HepG2 (cell line): Measurements from ENCODE around the gene CSNK1G1. TPM values are rescaled to one million over a fixed set of nuclear protein-coding genes. Genes with fewer than 3 reads are reported as not detected.

ENCODE experiments used
- AGO2 ChIP-seq: fragments of 200-400 bp; formaldehyde crosslinking; optimal IDR thresholded peaks from 2 replicates; pipeline ENCODE3; 2017; ENCODE audit warnings: mild to moderate bottlenecking, low read depth, low read length, moderate library complexity
- AHR ChIP-seq: IDR thresholded peaks from 2 replicates; pipeline ENCODE4 v1.6.1; 2018; ENCODE audit warnings: missing genetic modification reagents, missing compliant biosample characterization
- CBX2 ChIP-seq, 2 experiments: fragments of 200-600 bp in 1 of 2; sonication (generic); formaldehyde crosslinking in 1 of 2; IDR thresholded peaks; 2 replicates each; pipeline versions ENCODE4 v1.7.0 to v1.8.1; 2018 to 2022; ENCODE audit warnings: low read depth in 2 of 2, low read length in 1 of 2, mild to moderate bottlenecking in 1 of 2, missing genetic modification reagents in 1 of 2
- CHCHD3 ChIP-seq: sonication (generic); formaldehyde crosslinking; IDR thresholded peaks from 2 replicates; pipeline ENCODE4 v1.8.0; 2022; ENCODE audit warnings: mild to moderate bottlenecking, missing genetic modification reagents, moderate library complexity
- ELF4 ChIP-seq: sonication (generic); formaldehyde crosslinking; IDR thresholded peaks from 2 replicates; pipeline ENCODE4 v1.5.0; 2020; ENCODE audit warnings: missing genetic modification reagents, mild to moderate bottlenecking, moderate library complexity, borderline replicate concordance
- FOXP1 ChIP-seq, 2 experiments: fragments of 450-650 bp in 1 of 2; IDR thresholded peaks; 2 replicates each; pipeline ENCODE4 v1.6.1; 2017 to 2018; ENCODE audit warnings: antibody characterized with exemption in 1 of 2
- HOMEZ ChIP-seq: IDR thresholded peaks from 2 replicates; pipeline ENCODE4 v1.6.1; 2016; ENCODE audit warnings: low read depth
- NFKBIZ ChIP-seq: IDR thresholded peaks from 2 replicates; pipeline ENCODE4 v1.6.1; 2018; ENCODE audit warnings: missing genetic modification reagents, missing compliant biosample characterization
- PHF21A ChIP-seq: sonication (generic); formaldehyde crosslinking; IDR thresholded peaks from 2 replicates; pipeline ENCODE4 v1.5.0; 2020; ENCODE audit warnings: mild to moderate bottlenecking, missing genetic modification reagents
- SNRNP70 ChIP-seq: fragments of 200-400 bp; formaldehyde crosslinking; IDR thresholded peaks from 2 replicates; pipeline ENCODE4 v1.6.1; 2017; ENCODE audit warnings: mild to moderate bottlenecking, low read depth, low read length, moderate library complexity
- SPEN ChIP-seq: sonication (generic); formaldehyde crosslinking; IDR thresholded peaks from 2 replicates; pipeline ENCODE4 v1.5.1; 2020; ENCODE audit warnings: low read depth, mild to moderate bottlenecking, missing genetic modification reagents
- ZBTB1 ChIP-seq: sonication (generic); formaldehyde crosslinking; IDR thresholded peaks from 2 replicates; pipeline ENCODE4 v1.4.0; 2020; ENCODE audit warnings: missing genetic modification reagents, borderline replicate concordance
- ZNF143 ChIP-seq: sonication (generic); formaldehyde crosslinking; IDR thresholded peaks from 2 replicates; pipeline ENCODE4 v1.4.0; 2020; ENCODE audit warnings: missing genetic modification reagents
- ZNF180 ChIP-seq: sonication (generic); formaldehyde crosslinking; IDR thresholded peaks from 2 replicates; pipeline ENCODE4 v1.4.0; 2020; ENCODE audit warnings: low read depth, missing genetic modification reagents, borderline replicate concordance
- ZNF225 ChIP-seq: sonication (generic); formaldehyde crosslinking; IDR thresholded peaks from 2 replicates; pipeline ENCODE4 v1.4.0; 2020; ENCODE audit warnings: mild to moderate bottlenecking, missing genetic modification reagents
- ZNF33A ChIP-seq: sonication (generic); formaldehyde crosslinking; IDR thresholded peaks from 2 replicates; pipeline ENCODE4 v1.5.1; 2020; ENCODE audit warnings: missing genetic modification reagents, mild to moderate bottlenecking, moderate library complexity, borderline replicate concordance
- ZNF558 ChIP-seq: sonication (generic); formaldehyde crosslinking; IDR thresholded peaks from 2 replicates; pipeline ENCODE4 v1.9.0; 2022; ENCODE audit warnings: mild to moderate bottlenecking, missing genetic modification reagents, borderline replicate concordance
- ZNF710 ChIP-seq: sonication (generic); formaldehyde crosslinking; IDR thresholded peaks from 2 replicates; pipeline ENCODE4 v1.5.0; 2020; ENCODE audit warnings: mild to moderate bottlenecking, missing genetic modification reagents, borderline replicate concordance
- polyA plus RNA-seq, 8 experiments: library from polyadenylated mRNA; depleted of rRNA in 3 of 8; stranded (reverse) in 7 of 8; unstranded in 1 of 8; fragments of >200 nt; fragmentation: Illumina TruSeq in 4 of 8; extraction: Trizol in 4 of 8; gene quantifications; 2 replicates each; pipeline versions ENCODE4 v1.2.1 to v1.2.3, GENCODE V29; 2011 to 2016; ENCODE audit warnings: low read depth in 4 of 8, missing spikeins in 1 of 8, mixed read lengths in 1 of 8; ENCODE audit not compliant: insufficient read depth in 1 of 8
- total RNA-seq, 5 experiments: library from RNA; depleted of rRNA; stranded (reverse); fragments of >200 nt; fragmentation: Illumina TruSeq; extraction: Trizol; gene quantifications; 2 replicates each; pipeline ENCODE4 v1.2.3, GENCODE V29; 2016; ENCODE audit warnings: low read depth in 1 of 5
- TF ChIP-seq, protein P1 (sequence below): sonication (generic); formaldehyde crosslinking; IDR thresholded peaks from 2 replicates; pipeline ENCODE4 v1.5.1; 2020; ENCODE audit warnings: mild to moderate bottlenecking, moderate library complexity, missing genetic modification reagents
- TF ChIP-seq, protein P2 (sequence below): sonication (generic); formaldehyde crosslinking; IDR thresholded peaks from 2 replicates; pipeline ENCODE4 v1.4.0; 2020; ENCODE audit warnings: missing genetic modification reagents
- TF ChIP-seq, protein P3 (sequence below): sonication (generic); formaldehyde crosslinking; IDR thresholded peaks from 2 replicates; pipeline ENCODE4 v1.9.0; 2022; ENCODE audit warnings: missing genetic modification reagents, mild to moderate bottlenecking, borderline replicate concordance

The CSNK1G1 gene
- total and polyA plus RNA-seq, 2 of the 13 experiments (the other 11 are each of a cell fraction or from before 2014, with no cell fraction given), result 8.5 to 12.6 TPM

- TF ChIP-seq ZNF180 (CRISPR knock-in tag), result no peak
- TF ChIP-seq, protein P1, sequence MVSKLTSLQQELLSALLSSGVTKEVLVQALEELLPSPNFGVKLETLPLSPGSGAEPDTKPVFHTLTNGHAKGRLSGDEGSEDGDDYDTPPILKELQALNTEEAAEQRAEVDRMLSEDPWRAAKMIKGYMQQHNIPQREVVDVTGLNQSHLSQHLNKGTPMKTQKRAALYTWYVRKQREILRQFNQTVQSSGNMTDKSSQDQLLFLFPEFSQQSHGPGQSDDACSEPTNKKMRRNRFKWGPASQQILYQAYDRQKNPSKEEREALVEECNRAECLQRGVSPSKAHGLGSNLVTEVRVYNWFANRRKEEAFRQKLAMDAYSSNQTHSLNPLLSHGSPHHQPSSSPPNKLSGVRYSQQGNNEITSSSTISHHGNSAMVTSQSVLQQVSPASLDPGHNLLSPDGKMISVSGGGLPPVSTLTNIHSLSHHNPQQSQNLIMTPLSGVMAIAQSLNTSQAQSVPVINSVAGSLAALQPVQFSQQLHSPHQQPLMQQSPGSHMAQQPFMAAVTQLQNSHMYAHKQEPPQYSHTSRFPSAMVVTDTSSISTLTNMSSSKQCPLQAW (CRISPR knock-in tag), result no peak
- no peak for TF ChIP-seq HOMEZ (CRISPR knock-in tag)
- no peak for TF ChIP-seq CHCHD3 (CRISPR knock-in tag)
- TF ChIP-seq PHF21A (CRISPR knock-in tag), result peak; percentile 73
- no peak for TF ChIP-seq NFKBIZ
- TF ChIP-seq FOXP1 (IDR thresholded peaks at IDR 0.05), result no peak
- TF ChIP-seq FOXP1 (CRISPR knock-in tag; IDR thresholded peaks at IDR 0.05), result peak; percentile 23; the same call in 1 of the 2 replicates
- TF ChIP-seq ZNF225 (CRISPR knock-in tag), result no peak
- TF ChIP-seq ZNF33A, result no peak
- TF ChIP-seq SPEN (CRISPR knock-in tag), result no peak
- no peak for TF ChIP-seq ELF4 (CRISPR knock-in tag)
- TF ChIP-seq CBX2 (IDR thresholded peaks at IDR 0.05; ENCODE audit: low read depth, low read length), result no peak
- TF ChIP-seq CBX2 (CRISPR knock-in tag; IDR thresholded peaks at IDR 0.05; ENCODE audit: low read depth), result no peak
- TF ChIP-seq ZNF558 (CRISPR knock-in tag), result 0 out of 2 replicates have a peak, but pooled peaks have one; percentile 23
- no peak for TF ChIP-seq ZNF143
- TF ChIP-seq, protein P2, sequence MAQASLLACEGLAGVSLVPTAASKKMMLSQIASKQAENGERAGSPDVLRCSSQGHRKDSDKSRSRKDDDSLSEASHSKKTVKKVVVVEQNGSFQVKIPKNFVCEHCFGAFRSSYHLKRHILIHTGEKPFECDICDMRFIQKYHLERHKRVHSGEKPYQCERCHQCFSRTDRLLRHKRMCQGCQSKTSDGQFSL, result no peak
- TF ChIP-seq ZBTB1 (CRISPR knock-in tag), result no peak
- TF ChIP-seq AHR (CRISPR knock-in tag), result no peak
- no peak for TF ChIP-seq ZNF710 (CRISPR knock-in tag)
- TF ChIP-seq, protein P3, sequence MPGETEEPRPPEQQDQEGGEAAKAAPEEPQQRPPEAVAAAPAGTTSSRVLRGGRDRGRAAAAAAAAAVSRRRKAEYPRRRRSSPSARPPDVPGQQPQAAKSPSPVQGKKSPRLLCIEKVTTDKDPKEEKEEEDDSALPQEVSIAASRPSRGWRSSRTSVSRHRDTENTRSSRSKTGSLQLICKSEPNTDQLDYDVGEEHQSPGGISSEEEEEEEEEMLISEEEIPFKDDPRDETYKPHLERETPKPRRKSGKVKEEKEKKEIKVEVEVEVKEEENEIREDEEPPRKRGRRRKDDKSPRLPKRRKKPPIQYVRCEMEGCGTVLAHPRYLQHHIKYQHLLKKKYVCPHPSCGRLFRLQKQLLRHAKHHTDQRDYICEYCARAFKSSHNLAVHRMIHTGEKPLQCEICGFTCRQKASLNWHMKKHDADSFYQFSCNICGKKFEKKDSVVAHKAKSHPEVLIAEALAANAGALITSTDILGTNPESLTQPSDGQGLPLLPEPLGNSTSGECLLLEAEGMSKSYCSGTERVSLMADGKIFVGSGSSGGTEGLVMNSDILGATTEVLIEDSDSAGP (CRISPR knock-in tag), result peak; percentile 74; the same call in 1 of the 2 replicates
- no peak for TF ChIP-seq SNRNP70
- peak; percentile 89 for TF ChIP-seq AGO2
These were observed 208.9 kb downstream of the CSNK1G1 start (continued) for GRCh38 chr15:64146885-64147681.
